Islet of Langerhans (tissue), 1 donor: ENCODE measurements around the gene IMMP2L.

Experiments used
- FAIRE-seq: peaks from one replicate; lab custom pipeline; 2011; peaks lifted over from hg19 to GRCh38; lab: Jason Lieb, UNC

The IMMP2L gene

DNA sequence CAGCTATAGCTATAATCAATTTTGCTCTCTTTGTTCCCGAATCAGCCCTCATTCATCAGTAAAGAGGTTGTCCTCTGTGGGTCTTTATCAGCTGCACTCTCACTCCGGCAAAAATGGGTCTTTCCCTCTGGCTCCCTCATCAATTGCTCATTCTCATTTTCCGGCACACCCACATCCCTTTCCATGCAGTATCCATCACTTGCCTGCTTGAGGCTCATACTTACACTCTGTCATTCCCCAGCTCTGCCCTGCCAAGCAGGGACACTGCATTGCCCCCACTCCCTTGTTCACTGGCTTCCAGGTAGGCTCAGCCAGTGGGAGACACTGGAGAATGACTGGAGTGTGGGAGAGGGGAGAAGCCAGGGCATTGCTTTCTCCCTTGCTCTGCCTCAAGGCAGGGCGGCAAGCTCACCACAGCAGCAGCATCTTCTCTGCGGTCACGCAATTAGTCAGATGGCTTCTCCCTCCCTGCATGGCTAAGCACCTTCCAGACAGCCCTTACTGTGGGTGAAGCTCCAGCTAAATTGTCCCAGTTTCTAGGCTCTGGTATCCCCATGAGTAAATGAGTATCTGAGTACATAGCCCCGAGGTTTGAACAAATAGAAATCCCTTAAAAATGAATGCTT is 942.1 kb downstream of the IMMP2L start:
- FAIRE-seq, result no peak
